Stomach (tissue), 4 donors: ENCODE results near the gene CELF4.

Experiments used
- CTCF ChIP-seq, 7 experiments: fragments of 450-650 bp in 4 of 7; fragments of 200-600 bp in 3 of 7; sonication (generic) in 3 of 7; IDR thresholded peaks; one replicate each; pipeline ENCODE4 v1.5.1; 2016 to 2019; ENCODE audit warnings: antibody characterized with exemption in 7 of 7, control low read depth in 2 of 7, mild to moderate bottlenecking in 1 of 7
- EP300 ChIP-seq: sonication (generic); formaldehyde crosslinking; IDR thresholded peaks from one replicate; pipeline ENCODE4 v1.6.1; 2017; ENCODE audit warnings: antibody characterized with exemption
- POLR2A ChIP-seq, 4 donors: fragments of 450-650 bp; IDR thresholded peaks; one replicate each; pipeline ENCODE4 v1.6.1; 2016; ENCODE audit warnings: antibody characterized with exemption in 4 of 4, control low read depth in 2 of 4, mild to moderate bottlenecking in 1 of 4, moderate library complexity in 1 of 4
- POLR2AphosphoS5 ChIP-seq, 3 donors: sonication (generic); formaldehyde crosslinking; IDR thresholded peaks; one replicate each; pipeline ENCODE4 v1.6.1; 2016; ENCODE audit warnings: antibody characterized with exemption in 3 of 3

- TF ChIP-seq CTCF (IDR thresholded peaks at IDR 0.05) = no peak
- no peak for TF ChIP-seq POLR2A (IDR thresholded peaks at IDR 0.05)
- no peak for TF ChIP-seq POLR2AphosphoS5 (IDR thresholded peaks at IDR 0.05)
- TF ChIP-seq EP300 = no peak
Observed at GRCh38 chr18:37348729-37349128, 216.9 kb downstream of the CELF4 start.
